ENCODE results near the gene SLC38A5. TPM values are rescaled to one million over a fixed set of nuclear protein-coding genes. Genes with fewer than 3 reads are reported as not detected.

The SLC38A5 gene
- total and polyA plus RNA-seq, 2 of the 13 experiments (the other 11 are each of a cell fraction or from before 2014, with no cell fraction given), result 46.1 to 73.4 TPM

DNA sequence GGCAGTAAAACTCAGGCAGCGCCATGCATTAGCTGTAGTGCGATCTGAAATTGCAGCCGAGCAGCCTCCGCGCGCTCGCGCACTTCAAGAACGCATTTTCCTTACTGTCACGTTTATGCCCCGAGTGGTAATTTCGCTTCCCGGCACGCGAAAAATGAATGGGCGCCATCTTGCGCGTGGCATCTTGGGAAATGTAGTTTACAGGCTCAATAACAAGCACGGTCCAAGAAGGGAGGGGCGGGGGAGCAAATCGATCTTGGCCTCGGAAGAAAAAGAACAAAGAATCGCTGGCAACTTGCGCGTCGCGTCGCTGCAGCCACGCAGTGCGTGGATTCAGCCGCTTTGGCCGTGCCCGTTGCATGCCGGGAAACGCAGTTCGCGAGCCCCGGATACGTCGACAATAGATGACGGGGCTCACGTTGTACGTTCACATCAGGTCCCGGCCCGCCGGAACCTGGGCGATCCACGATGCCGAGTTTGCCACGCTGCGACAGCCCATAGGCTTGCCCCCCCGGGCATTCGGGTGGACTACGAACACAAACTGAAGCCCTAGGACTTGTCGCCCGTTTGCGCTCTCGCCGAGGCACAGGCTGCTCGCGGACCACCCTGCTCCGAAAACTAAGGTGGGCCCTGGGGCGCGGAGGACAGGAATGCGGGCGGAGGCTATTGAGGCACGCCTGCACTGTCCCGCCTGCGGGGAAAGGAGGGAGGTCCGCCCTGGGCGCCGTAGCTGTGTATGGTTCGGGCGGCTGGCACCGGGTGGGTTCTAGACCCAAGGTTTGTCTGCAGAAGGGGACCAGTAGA is 5.9 kb upstream of the SLC38A5 start, which contains the start of gene FTSJ1 (continued):
- TF ChIP-seq AHDC1 (CRISPR knock-in tag; IDR thresholded peaks at IDR 0.05; ENCODE audit: borderline replicate concordance) (no peak), MTF2 (CRISPR knock-in tag; IDR thresholded peaks at IDR 0.05; ENCODE audit: borderline replicate concordance) (no peak), PCBP1 (IDR thresholded peaks at IDR 0.05; ENCODE audit: borderline replicate concordance, low read depth, low read length) (no peak), CREB3 (CRISPR knock-in tag; IDR thresholded peaks at IDR 0.05) (no peak), MXD1 (CRISPR knock-in tag; IDR thresholded peaks at IDR 0.05) (0 out of 2 replicates have a peak, but pooled peaks have one; percentile 64), NONO (IDR thresholded peaks at IDR 0.05) (no peak), NONO (CRISPR knock-in tag; conservative IDR thresholded peaks at IDR 0.05) (peak; percentile 52; the same call in 1 of the 2 replicates), KDM4B (CRISPR knock-in tag; IDR thresholded peaks at IDR 0.05) (0 out of 2 replicates have a peak, but pooled peaks have one; percentile 10), MIER3 (CRISPR knock-in tag; IDR thresholded peaks at IDR 0.05; ENCODE audit: borderline replicate concordance) (0 out of 2 replicates have a peak, but pooled peaks have one; percentile 34), HNRNPUL1 (IDR thresholded peaks at IDR 0.05; ENCODE audit: low read depth, low read length) (no peak), PAF1 (CRISPR knock-in tag; IDR thresholded peaks at IDR 0.05) (no peak), ARID2 (CRISPR knock-in tag; IDR thresholded peaks at IDR 0.05; ENCODE audit: borderline replicate concordance) (0 out of 2 replicates have a peak, but pooled peaks have one; percentile 37), SUZ12 (IDR thresholded peaks at IDR 0.05; ENCODE audit: low read depth, low read length) (peak; percentile 43; the same call in 1 of the 2 replicates), KMT2B (CRISPR knock-in tag; IDR thresholded peaks at IDR 0.05) (0 out of 2 replicates have a peak, but pooled peaks have one; percentile 20), AHR (CRISPR knock-in tag; IDR thresholded peaks at IDR 0.05) (0 out of 2 replicates have a peak, but pooled peaks have one; percentile 53), CHD2 (IDR thresholded peaks at IDR 0.05; ENCODE audit: low read depth, low read length) (no peak), SKI (IDR thresholded peaks at IDR 0.05; ENCODE audit: partially characterized antibody) (no peak)
- TF ChIP-seq, protein P1, sequence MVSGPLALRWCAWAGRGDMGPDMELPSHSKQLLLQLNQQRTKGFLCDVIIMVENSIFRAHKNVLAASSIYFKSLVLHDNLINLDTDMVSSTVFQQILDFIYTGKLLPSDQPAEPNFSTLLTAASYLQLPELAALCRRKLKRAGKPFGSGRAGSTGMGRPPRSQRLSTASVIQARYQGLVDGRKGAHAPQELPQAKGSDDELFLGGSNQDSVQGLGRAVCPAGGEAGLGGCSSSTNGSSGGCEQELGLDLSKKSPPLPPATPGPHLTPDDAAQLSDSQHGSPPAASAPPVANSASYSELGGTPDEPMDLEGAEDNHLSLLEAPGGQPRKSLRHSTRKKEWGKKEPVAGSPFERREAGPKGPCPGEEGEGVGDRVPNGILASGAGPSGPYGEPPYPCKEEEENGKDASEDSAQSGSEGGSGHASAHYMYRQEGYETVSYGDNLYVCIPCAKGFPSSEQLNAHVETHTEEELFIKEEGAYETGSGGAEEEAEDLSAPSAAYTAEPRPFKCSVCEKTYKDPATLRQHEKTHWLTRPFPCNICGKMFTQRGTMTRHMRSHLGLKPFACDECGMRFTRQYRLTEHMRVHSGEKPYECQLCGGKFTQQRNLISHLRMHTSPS (CRISPR knock-in tag; IDR thresholded peaks at IDR 0.05; ENCODE audit: low read depth), result peak; percentile 34; the same call in 1 of the 2 replicates
- TF ChIP-seq, protein P2, sequence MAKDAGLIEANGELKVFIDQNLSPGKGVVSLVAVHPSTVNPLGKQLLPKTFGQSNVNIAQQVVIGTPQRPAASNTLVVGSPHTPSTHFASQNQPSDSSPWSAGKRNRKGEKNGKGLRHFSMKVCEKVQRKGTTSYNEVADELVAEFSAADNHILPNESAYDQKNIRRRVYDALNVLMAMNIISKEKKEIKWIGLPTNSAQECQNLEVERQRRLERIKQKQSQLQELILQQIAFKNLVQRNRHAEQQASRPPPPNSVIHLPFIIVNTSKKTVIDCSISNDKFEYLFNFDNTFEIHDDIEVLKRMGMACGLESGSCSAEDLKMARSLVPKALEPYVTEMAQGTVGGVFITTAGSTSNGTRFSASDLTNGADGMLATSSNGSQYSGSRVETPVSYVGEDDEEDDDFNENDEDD (CRISPR knock-in tag; IDR thresholded peaks at IDR 0.05; ENCODE audit: borderline replicate concordance), result peak; percentile 38; the same call in 1 of the 2 replicates

Data from HepG2 (cell line).